Stimulated activated memory B cell treated with anti-CD40 and anti-IgM and Interleukin-4, amounts not matched to agents 10 μg/mL and 1 μg/mL and 100 μg/mL, for 72 hours (primary cell): ENCODE measurements around the gene CDK7.
"Not testable (repeated sequence)": the region's sequence is repeated elsewhere in the genome, so short reads cannot be mapped to it uniquely, and the experiment has no call there.

Experiments
- ATAC-seq: fragments of 150-1000 bp; cut with Tn5 transposase; 2 replicates; pipeline ENCODE4 v1.10.0; 2021
- H3K27ac Mint-ChIP-seq: one replicate; pipeline ENCODE4 v1.8.0; 2022; ENCODE audit warnings: mild to moderate bottlenecking, mixed read lengths
- H3K27me3 Mint-ChIP-seq: one replicate; pipeline ENCODE4 v1.8.0; 2022; ENCODE audit warnings: mixed read lengths
- H3K36me3 Mint-ChIP-seq: one replicate; pipeline ENCODE4 v1.8.0; 2022; ENCODE audit warnings: mixed read lengths
- H3K4me1 Mint-ChIP-seq: one replicate; pipeline ENCODE4 v1.8.0; 2022; ENCODE audit warnings: mixed read lengths
- H3K4me3 Mint-ChIP-seq: one replicate; pipeline ENCODE4 v1.8.0; 2022; ENCODE audit warnings: mild to moderate bottlenecking, moderate library complexity, mixed read lengths
- H3K9me3 Mint-ChIP-seq: one replicate; pipeline ENCODE4 v1.8.0; 2022; ENCODE audit warnings: mixed read lengths

CDK7 gene

DNA sequence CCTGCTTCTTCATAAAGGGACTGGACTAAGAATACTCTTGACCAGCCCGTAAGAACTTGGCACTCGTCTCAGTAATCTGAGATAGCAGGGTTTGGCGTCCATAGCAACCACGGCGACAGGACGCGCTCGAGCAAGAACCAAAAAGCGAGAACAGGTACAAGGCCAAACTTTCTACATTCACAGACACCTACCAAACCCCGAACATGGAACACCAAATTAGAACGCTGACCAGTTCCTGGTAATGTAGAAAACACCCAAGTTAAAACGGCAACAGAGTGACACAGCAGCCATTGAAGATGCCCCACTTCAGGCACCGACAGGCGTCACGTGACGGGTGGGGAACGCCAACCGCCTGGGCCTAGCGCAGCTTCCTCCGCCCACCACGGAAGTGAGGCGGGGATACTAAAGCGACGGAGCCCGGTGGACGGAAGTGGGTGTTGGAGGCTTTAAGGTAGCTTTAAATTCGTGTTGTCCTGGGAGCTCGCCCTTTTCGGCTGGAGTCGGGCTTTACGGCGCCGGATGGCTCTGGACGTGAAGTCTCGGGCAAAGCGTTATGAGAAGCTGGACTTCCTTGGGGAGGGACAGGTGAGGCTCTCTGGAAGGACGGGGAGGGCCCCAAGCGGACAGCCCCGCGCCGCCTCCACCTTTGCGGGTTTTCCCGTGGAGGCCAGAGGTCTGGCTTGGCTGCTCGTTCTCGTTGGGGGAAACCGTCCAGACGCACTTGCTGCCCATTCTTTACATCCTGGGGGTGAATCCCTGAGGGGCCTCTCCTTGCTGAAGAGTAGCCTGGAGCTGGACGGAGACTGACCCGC, at the start of gene CDK7:
Gene CDK7, plus strand, starts transcription at position 430 of the 812 bp plus-strand sequence. Its CDS starts 90 bp downstream, at position 520.
- peak; percentile 100 for ATAC-seq
- Mint-ChIP-seq H3K4me1 (peaks cover 41% of the 10 kb centered on the region), H3K4me3 (peak within 1 kb of the TSS; percentile 94)

DNA sequence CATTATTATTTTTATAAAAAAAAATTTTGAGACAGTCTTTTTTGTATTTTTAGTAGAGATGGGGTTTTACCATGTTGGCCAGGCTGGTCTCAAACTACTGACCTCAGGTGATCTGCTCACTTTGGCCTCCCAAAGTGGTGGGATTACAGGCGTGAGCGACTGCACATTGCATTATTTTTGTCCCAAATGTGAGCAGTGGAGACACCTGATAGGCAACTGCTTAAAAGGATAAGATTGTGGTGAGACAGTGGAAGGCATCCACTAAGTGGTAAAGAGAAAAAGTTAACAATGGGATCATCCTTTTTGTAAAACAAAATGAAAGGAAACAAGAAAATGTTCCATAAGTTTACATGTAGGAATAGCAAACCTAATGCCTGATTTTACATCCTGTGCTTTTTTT, 47.3 kb upstream of the CDK7 start:
- peaks cover 6% of the 10 kb centered on the region for H3K4me1 Mint-ChIP-seq
- ATAC-seq = no peak
- no peaks in the 10 kb centered on the region for H3K36me3 Mint-ChIP-seq
- no peaks in the 10 kb centered on the region for H3K27me3 Mint-ChIP-seq
- H3K9me3 Mint-ChIP-seq = no peaks in the 10 kb centered on the region
- H3K4me3 Mint-ChIP-seq = no peak overlapping the region
- H3K27ac Mint-ChIP-seq = no peak overlapping the region

More for the DNA sequence above, at the start of gene CDK7:
- Mint-ChIP-seq H3K36me3 (peaks cover 29% of the 10 kb centered on the region), H3K27ac (peak within 1 kb of the TSS; percentile 89), H3K9me3 (no peaks in the 10 kb centered on the region), H3K27me3 (no peaks in the 10 kb centered on the region)

DNA sequence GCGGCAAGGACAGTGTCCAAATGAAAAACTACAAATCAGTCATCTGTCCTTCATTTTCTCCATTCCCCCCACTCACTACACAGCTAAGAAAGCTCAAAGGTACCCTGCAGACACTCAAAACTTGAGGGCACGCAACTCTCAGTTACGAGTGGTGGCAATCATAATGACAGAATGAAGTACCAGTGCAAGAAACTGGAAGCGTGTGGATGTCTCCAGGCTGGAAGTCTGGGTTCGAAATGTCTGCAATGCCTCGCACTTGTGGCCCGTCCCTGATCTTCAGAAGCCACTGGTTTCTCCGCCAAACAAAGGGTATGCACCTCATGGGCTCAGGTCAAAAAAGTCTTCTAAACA, 45.9 kb upstream of the CDK7 start:
- no peak for ATAC-seq
- Mint-ChIP-seq H3K27ac (peak overlapping the region; percentile 86), H3K27me3 (no peaks in the 10 kb centered on the region), H3K36me3 (no peaks in the 10 kb centered on the region), H3K4me3 (peak overlapping the region; percentile 89), H3K4me1 (peaks cover 6% of the 10 kb centered on the region), H3K9me3 (no peaks in the 10 kb centered on the region)

DNA sequence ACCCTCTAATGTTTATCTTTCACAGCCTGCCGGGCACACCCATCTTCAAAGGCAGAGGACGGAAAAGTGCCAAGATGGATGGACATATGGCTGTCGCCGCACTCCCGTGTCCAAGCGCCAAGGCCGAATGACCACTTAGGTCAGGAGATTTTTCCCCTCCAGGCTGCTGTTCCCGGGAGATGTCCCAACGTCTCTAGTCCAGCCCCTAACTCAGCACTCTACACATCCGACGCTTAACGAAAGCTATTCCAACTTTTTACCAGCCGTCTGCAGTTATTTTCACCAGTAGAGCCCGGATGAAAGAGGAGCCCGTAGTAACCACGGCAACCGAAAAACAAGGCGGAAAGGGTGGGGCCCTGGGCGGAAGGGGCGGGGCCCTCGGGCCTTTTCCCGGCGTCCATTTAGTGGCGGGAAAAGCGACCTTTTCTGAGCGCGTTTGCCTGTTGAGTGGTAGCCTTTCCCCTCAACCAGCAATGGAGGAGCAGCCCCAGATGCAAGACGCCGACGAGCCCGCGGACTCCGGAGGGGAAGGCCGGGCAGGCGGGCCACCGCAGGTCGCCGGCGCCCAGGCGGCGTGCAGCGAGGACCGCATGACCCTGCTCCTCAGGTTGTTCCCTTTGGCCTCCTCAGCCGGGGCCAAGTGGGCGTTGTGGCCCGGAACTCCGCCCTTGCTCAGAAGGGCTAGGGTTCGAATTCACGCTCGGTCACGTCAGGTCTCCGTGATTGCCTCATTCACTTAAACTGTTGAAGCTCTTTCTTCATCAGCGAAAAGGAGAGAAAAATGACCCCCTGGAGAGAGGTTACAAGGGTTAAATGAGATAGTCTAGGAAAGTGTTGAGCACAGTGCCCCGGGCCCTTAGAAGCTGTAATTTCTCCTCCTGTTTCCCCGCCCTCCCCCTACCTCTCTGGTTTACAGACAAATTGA, 45.3 kb upstream of the CDK7 start, which contains the start of gene CENPH:
Gene CENPH, plus strand, starts transcription at position 422 of the 925 bp plus-strand sequence. Its CDS starts 52 bp downstream, at position 474.
- H3K27ac Mint-ChIP-seq = peak within 1 kb of the TSS; percentile 86

DNA sequence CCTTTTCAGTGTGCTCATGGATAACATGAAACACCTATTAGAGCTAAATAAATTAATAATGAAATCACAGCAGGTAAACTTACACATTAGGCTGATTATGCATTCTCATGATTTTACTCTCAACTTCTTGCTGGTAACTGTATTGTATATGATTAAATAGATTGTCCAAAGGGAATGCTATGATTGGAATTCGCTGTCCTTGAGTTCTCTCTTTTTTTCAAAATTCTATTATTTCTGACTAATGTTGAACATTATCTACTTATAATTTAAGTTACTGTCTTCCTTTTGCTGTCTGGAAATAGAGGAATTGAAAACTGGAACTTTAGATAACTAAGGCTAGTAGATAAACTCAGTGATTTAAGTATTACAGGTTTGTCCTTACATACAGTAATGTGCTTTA, 32.2 kb upstream of the CDK7 start:
- Mint-ChIP-seq H3K27ac (no peak overlapping the region), H3K36me3 (peaks cover 17% of the 10 kb centered on the region)

More for the DNA sequence above, 45.3 kb upstream of the CDK7 start, which contains the start of gene CENPH:
- Mint-ChIP-seq H3K9me3 (no peaks in the 10 kb centered on the region), H3K36me3 (no peaks in the 10 kb centered on the region), H3K4me3 (peak within 1 kb of the TSS; percentile 89), H3K27me3 (no peaks in the 10 kb centered on the region), H3K4me1 (peaks cover 6% of the 10 kb centered on the region)
- peak; percentile 97 for ATAC-seq

DNA sequence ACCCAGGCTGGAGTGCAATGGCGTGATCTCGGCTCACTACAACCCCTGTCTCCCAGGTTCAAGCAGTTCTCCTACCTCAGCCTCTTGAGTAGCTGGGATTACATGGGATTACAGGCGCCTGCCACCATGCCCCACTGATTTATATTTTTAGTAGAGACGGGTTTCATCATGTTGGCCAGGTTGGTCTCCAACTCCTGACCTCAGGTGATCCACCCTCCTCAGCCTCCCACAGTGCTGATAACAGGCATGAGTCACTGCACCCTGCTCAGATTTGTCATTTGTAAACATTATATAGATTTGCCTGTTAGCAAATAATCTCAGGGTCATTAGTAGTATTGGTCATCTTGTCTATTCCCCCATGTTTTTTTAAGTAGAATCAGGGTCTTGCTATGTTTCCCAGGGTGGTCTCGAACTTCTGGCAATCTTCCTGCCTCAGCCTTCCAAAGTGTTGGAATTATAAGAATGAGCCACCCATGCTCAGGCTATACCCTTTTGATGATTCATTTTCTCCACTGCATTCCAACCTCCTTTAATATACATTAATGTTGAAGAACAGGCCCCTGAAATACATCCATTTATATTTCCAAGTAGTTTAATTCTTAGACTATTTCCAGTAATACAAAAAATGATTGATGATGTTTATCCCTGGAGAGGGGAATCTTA, 28.0 kb upstream of the CDK7 start:
- no peak for ATAC-seq
- H3K27ac Mint-ChIP-seq = no peak overlapping the region
- H3K27me3 Mint-ChIP-seq = no peaks in the 10 kb centered on the region
- H3K9me3 Mint-ChIP-seq = no peaks in the 10 kb centered on the region
- no peak overlapping the region for H3K4me3 Mint-ChIP-seq
- H3K36me3 Mint-ChIP-seq = peaks cover 1% of the 10 kb centered on the region
- H3K4me1 Mint-ChIP-seq = no peaks in the 10 kb centered on the region

More for the DNA sequence above, 32.2 kb upstream of the CDK7 start:
- Mint-ChIP-seq H3K27me3 (no peaks in the 10 kb centered on the region), H3K4me3 (no peak overlapping the region), H3K9me3 (no peaks in the 10 kb centered on the region), H3K4me1 (peaks cover 7% of the 10 kb centered on the region)
- ATAC-seq = no peak

DNA sequence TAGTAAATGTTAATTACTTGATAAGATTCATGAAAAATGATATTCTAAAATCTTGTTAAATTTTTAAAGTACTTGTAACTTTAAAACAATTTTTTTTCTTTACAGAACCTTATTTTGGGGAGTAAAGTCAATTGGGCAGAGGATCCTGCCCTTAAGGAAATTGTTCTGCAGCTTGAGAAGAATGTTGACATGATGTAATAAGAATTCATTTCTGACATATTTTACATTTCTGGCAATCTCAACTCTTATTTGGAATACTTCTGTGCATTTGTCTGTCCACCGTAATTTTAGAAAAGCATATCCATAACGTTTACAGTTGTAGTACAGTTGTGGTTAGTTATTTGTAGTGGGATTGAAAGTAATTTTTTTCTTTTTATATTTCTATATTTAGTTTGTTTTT, 25.1 kb upstream of the CDK7 start:
- no peak for ATAC-seq

DNA sequence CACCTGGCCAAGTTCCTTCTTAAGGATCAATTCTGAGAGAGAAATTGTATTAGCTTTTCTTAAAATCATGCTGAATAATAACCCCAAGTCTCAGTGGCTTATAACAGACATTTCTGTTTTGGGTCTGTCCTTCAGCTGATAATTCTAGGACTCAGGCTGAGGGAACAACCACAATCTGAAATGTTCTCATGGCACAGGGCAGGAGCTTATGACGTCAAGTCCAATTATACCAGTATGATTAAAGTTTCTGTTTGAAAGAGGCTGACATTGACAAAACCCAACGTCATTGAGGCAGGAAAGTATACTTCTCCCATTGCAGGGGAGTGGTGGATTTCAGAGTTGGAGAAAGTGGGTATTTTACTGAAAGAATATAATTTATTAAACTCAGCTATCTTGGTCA, 23.5 kb upstream of the CDK7 start:
- Mint-ChIP-seq H3K27me3 (no peaks in the 10 kb centered on the region), H3K9me3 (no peaks in the 10 kb centered on the region), H3K27ac (no peak overlapping the region), H3K4me1 (peaks cover 5% of the 10 kb centered on the region), H3K36me3 (no peaks in the 10 kb centered on the region), H3K4me3 (no peak overlapping the region)
- ATAC-seq = no peak

More for the DNA sequence above, 25.1 kb upstream of the CDK7 start:
- Mint-ChIP-seq H3K4me1 (no peaks in the 10 kb centered on the region), H3K9me3 (no peaks in the 10 kb centered on the region), H3K36me3 (no peaks in the 10 kb centered on the region), H3K27me3 (no peaks in the 10 kb centered on the region), H3K4me3 (no peak overlapping the region), H3K27ac (no peak overlapping the region)

DNA sequence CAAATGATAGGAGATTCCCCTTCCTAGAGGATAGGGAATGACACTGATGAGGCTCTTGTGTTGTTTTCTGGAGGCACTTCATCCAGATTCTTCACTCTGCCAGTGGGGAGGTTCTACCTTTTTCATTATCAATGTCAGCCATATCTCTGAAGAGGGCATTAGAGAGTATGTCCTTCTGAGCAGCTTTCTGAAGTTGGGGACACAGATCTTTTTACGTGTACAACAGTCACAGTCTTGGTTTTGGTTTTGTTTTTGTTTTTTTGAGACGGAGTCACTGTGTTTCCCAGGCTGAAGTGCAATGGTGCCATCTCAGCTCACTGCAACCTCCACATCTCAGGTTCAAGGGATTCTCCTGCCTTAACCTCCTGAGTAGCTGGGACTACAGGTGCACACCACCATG, 22.7 kb upstream of the CDK7 start:
- no peaks in the 10 kb centered on the region for H3K9me3 Mint-ChIP-seq
- H3K27me3 Mint-ChIP-seq = no peaks in the 10 kb centered on the region
- H3K27ac Mint-ChIP-seq = no peak overlapping the region
- ATAC-seq = no peak
- H3K4me1 Mint-ChIP-seq = peaks cover 11% of the 10 kb centered on the region
- no peak overlapping the region for H3K4me3 Mint-ChIP-seq
- no peaks in the 10 kb centered on the region for H3K36me3 Mint-ChIP-seq

DNA sequence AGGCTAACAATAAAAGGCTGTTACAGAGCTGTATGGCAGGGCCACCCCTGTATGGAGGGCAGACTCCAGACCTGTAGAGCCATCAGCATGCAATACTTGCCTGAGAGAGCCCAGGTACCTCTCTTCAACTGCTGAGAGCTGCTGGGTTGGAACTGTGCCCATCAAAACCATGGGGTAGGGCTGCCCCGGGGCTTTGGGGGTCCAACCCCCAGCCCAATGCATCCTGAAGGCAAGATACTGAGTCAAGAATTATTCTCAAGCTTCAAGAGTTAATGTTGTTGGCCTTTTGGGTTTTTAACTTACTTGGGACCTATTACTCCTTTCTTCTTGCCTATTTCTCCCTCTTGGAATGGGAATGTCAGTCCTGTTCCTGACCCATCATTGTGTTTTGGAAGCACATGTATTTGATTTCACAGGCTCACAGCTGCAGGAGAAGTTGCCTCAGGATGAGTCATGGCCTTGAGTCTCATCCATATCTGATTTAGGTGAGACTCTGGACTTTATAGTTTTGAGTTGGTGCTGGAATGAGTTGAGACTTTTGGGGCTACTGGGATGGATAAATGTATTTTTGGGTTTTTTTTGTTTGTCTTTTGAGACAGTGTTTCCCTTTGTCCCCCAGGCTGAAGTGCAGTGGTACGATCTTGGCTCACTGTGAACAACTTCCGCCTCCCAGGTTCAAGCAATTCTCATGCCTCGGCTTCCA, 21.0 kb upstream of the CDK7 start:
- Mint-ChIP-seq H3K4me1 (peaks cover 18% of the 10 kb centered on the region), H3K36me3 (no peaks in the 10 kb centered on the region), H3K27me3 (no peaks in the 10 kb centered on the region), H3K9me3 (no peaks in the 10 kb centered on the region), H3K4me3 (no peak overlapping the region), H3K27ac (no peak overlapping the region)
- ATAC-seq = no peak

DNA sequence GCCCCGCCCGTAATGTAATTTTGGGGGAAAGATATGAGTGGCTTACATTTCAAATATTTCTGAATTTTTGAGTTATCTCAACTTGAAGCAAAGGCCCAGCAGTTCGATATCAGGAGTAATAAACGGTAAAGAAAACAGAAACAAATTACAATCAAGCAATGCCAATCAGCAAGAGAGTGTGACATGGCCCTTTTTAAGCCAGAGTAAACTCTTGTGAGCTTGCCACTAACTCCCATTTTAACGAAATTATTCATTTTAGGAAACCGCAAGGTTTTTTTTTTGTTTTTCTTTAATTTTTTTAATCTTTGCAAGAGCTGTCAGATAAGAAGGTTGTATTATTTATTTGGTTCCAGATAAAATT, 17.6 kb upstream of the CDK7 start:
- no peak for ATAC-seq
- H3K27me3 Mint-ChIP-seq = no peaks in the 10 kb centered on the region

DNA sequence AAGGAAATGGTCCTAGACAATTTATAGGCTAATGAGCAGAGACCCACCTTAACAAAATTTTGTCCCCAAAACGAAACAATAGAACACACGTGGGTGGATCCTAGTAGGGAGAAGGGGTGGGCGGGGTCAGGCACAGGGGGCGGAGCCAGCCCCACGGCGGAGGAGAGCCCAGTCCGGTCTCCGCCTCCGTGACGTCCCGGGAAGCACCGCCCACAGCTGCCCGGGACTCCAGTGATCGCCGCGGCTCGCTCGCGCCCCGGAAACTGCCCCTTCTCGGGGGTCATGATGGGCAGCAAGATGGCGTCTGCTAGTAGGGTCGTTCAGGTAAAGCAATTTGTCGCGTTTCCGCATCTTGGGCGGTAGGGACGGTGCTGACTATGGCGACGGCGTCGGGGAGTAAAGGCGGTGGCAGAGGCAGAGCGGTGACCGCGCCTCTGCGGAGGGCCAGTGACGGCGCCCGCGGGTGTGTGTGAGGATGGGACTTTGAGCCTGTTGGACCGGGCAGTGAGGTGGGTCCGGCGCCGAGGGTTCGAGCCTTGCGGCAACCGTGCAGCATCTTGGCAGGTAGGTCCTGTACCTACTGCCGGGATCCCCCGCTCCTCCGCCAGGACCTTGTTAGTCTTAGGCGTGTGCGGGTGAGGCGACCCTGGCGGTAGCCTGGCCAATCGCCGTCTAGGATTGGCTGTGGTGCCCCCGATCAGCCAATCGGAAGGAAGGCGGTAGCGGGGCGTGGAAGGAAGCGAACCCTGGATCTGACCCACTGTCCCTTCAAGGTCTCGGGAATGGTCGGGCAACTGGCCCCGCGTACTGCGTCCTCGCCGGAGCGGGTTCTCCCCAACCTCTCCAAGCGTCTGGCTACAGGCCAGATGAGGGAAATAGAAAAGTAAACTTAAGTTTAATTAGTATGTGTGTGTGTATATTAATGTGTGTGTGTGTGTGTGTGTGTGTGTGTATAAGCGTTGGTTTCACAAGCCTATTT, 16.8 kb upstream of the CDK7 start:
- Mint-ChIP-seq H3K27me3 (no peaks in the 10 kb centered on the region), H3K27ac (peak overlapping the region; percentile 94), H3K4me1 (peaks cover 31% of the 10 kb centered on the region), H3K36me3 (peaks cover 14% of the 10 kb centered on the region), H3K9me3 (no peaks in the 10 kb centered on the region), H3K4me3 (peak overlapping the region; percentile 96)
- ATAC-seq = peak; percentile 97

More for the DNA sequence above, 17.6 kb upstream of the CDK7 start:
- peak overlapping the region; percentile 94 for H3K27ac Mint-ChIP-seq
- peaks cover 11% of the 10 kb centered on the region for H3K36me3 Mint-ChIP-seq
- peaks cover 28% of the 10 kb centered on the region for H3K4me1 Mint-ChIP-seq
- no peaks in the 10 kb centered on the region for H3K9me3 Mint-ChIP-seq
- peak overlapping the region; percentile 96 for H3K4me3 Mint-ChIP-seq

DNA sequence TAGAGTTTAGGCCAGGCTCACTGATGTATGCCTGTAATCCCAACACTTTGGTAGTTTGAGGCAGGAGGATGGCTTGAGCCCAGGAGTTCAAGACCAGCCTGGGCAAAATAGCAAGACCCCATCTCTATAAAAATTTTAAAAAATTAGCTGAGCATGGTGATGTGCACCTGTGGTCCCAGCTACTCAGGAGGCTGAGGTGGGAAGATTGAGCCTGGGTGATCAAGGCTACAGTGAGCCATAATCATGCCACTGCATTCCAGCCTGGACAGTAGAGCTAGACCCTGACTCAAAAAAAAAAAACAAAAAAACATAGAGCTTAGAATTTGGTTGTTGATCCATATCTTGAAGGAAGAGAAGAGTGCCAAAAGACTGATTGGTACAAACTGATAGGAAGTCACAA, 14.7 kb upstream of the CDK7 start:
- H3K27ac Mint-ChIP-seq = no peak overlapping the region
- H3K36me3 Mint-ChIP-seq = peaks cover 14% of the 10 kb centered on the region
- no peaks in the 10 kb centered on the region for H3K9me3 Mint-ChIP-seq
- H3K4me1 Mint-ChIP-seq = peaks cover 31% of the 10 kb centered on the region
- H3K4me3 Mint-ChIP-seq = no peak overlapping the region
- no peaks in the 10 kb centered on the region for H3K27me3 Mint-ChIP-seq
- ATAC-seq = no peak

DNA sequence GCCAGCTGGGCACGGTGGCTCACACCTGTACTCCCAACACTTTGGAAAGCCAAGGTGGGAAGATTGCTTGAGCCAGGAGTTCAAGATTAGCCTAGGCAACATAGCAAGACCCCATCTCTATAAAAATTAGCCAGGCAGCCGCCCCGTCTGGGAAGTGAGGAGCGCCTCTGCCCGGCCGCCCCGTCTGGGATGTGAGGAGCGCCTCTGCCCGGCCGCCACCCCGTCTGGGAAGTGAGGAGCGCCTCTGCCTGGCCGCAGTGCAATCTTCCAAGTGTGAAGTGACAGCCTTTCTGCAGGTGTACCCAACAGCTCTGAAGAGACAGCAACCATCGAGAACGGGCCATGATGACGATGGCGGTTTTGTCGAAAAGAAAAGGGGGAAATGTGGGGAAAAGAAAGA, 14.3 kb upstream of the CDK7 start:
- not testable (repeated sequence) for H3K9me3 Mint-ChIP-seq, ATAC-seq, H3K4me3 Mint-ChIP-seq, H3K27ac Mint-ChIP-seq, H3K27me3 Mint-ChIP-seq
- Mint-ChIP-seq H3K36me3 (peaks cover 14% of the 10 kb centered on the region), H3K4me1 (peaks cover 31% of the 10 kb centered on the region)
